ENCODE data around the gene ARHGEF12.
A peak's percentile ranks its signal among the peaks of the same experiment; 100 is the strongest.

The ARHGEF12 gene

GRCh38 chr11:120389693-120390584, 53.7 kb downstream of the ARHGEF12 start:
- no peak for DNase-seq (ENCODE audit: low read depth)

GRCh38 chr11:120390585-120390922, 54.3 kb downstream of the ARHGEF12 start:
- no peak for DNase-seq (ENCODE audit: low read depth)

GRCh38 chr11:120391292-120391691, 55.1 kb downstream of the ARHGEF12 start:
- no peak for DNase-seq (ENCODE audit: low read depth)

GRCh38 chr11:120391854-120392253, 55.6 kb downstream of the ARHGEF12 start:
- DNase-seq (ENCODE audit: low read depth) = no peak

- DNase-seq (ENCODE audit: low read depth) = no peak
Observed at GRCh38 chr11:120392314-120392713, 56.1 kb downstream of the ARHGEF12 start.

GRCh38 chr11:120392793-120393192, 56.6 kb downstream of the ARHGEF12 start:
- DNase-seq (ENCODE audit: low read depth) = no peak

- DNase-seq (ENCODE audit: low read depth) = no peak
Observed at GRCh38 chr11:120394119-120394518, 57.9 kb downstream of the ARHGEF12 start.

- no peak for DNase-seq (ENCODE audit: low read depth)
Observed at GRCh38 chr11:120395778-120396177, 59.6 kb downstream of the ARHGEF12 start.

GRCh38 chr11:120398132-120398531, 61.9 kb downstream of the ARHGEF12 start:
- DNase-seq (ENCODE audit: low read depth) = no peak

GRCh38 chr11:120399307-120399706, 63.1 kb downstream of the ARHGEF12 start:
- DNase-seq (ENCODE audit: low read depth) = no peak

- DNase-seq (ENCODE audit: low read depth) = peak; percentile 93
Observed at GRCh38 chr11:120400564-120401364, 64.6 kb downstream of the ARHGEF12 start.

GRCh38 chr11:120401506-120401905, 65.3 kb downstream of the ARHGEF12 start:
- DNase-seq (ENCODE audit: low read depth) = no peak

GRCh38 chr11:120403966-120404365, 67.8 kb downstream of the ARHGEF12 start:
- no peak for DNase-seq (ENCODE audit: low read depth)

GRCh38 chr11:120404495-120404894, 68.3 kb downstream of the ARHGEF12 start:
- no peak for DNase-seq (ENCODE audit: low read depth)

GRCh38 chr11:120409655-120410054, 73.4 kb downstream of the ARHGEF12 start:
- DNase-seq (ENCODE audit: low read depth) = no peak

- no peak for DNase-seq (ENCODE audit: low read depth)
Observed at GRCh38 chr11:120410622-120411380, 74.6 kb downstream of the ARHGEF12 start.

- peak; percentile 49 for DNase-seq (ENCODE audit: low read depth)
Observed at GRCh38 chr11:120413480-120413879, 77.3 kb downstream of the ARHGEF12 start.

- DNase-seq (ENCODE audit: low read depth) = no peak
Observed at GRCh38 chr11:120420572-120420971, 84.4 kb downstream of the ARHGEF12 start.

GRCh38 chr11:120424185-120424969, 88.2 kb downstream of the ARHGEF12 start:
- no peak for DNase-seq (ENCODE audit: low read depth)

- DNase-seq (ENCODE audit: low read depth) = no peak
Observed at GRCh38 chr11:120424970-120425332, 88.7 kb downstream of the ARHGEF12 start.

- DNase-seq (ENCODE audit: low read depth) = no peak
Observed at GRCh38 chr11:120425527-120425926, 89.3 kb downstream of the ARHGEF12 start.

- no peak for DNase-seq (ENCODE audit: low read depth)
Observed at GRCh38 chr11:120430146-120430545, 93.9 kb downstream of the ARHGEF12 start.

Measured in GM04503 (cell line).